Stimulated activated CD4-positive, alpha-beta T cell treated with anti-CD3 and anti-CD28 coated beads, Interleukin-2, amount 100 ng/mL, for 48 hours (primary cell): Measurements from ENCODE around the gene XPR1.
"Not testable (repeated sequence)": the region's sequence is repeated elsewhere in the genome, so short reads cannot be mapped to it uniquely, and the experiment has no call there.

Source experiments
- DNase-seq, 2 donors: peaks; one replicate each; pipeline ENCODE4 v3.0.0-alpha.2; 2020

Gene XPR1

DNA sequence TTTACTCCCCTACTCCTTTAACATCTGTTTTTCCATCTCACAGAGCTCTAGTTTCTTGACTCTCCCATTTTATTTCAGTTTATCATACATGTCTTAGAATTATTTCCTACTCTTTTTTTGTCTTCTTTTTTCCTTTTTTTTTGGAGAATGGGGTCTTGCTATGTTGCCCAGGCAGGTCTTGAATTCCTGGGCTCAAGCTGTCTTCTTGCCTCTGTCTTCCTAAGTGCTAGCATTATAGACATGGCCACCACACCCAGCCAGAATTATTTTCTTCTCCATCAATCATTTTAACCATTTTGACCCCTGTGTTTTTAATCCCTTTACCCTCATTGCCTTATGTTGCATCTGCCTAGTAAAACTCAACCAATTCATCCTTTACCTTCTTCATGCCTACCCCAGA, 157.6 kb downstream of the XPR1 start:
- no peak for DNase-seq

DNA sequence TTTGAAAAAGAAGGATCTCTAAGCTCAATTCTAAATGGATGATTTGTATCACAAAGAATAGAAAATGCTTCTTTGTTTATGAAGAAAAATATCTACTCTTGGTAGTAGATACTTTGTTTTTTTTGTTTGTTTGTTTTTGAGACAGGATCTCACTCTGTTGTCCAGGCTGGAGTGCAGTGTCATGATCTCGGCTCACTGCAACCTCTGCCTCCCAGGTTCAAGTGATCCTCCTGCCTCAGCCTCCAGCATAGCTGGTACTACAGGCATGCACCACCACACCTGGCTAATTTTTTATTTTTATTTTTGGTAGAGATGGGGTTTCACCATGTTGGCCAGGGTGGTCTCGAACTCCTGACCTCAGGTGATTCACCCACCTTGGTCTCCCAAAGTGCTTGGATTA, 159.3 kb downstream of the XPR1 start:
- DNase-seq = not testable (repeated sequence)

DNA sequence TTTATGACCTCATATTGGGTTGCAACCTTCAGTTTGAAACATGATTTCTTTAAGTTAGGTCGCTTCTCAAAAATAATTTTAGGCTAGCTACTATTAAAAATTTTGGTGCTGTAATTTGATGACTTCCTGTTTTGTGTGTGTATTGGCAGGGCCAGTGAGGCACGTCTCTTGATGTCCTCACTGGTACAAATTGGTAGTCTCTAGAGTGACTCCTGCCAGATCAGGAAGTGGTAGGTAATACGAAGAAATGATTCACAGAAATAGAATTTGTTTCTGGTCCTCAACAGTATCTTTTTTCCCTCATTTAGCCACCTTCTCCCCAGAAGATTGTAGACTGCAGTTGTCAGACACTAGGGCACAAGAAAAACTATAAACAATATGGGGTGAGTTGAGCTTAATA, 160.0 kb downstream of the XPR1 start:
- no peak for DNase-seq

DNA sequence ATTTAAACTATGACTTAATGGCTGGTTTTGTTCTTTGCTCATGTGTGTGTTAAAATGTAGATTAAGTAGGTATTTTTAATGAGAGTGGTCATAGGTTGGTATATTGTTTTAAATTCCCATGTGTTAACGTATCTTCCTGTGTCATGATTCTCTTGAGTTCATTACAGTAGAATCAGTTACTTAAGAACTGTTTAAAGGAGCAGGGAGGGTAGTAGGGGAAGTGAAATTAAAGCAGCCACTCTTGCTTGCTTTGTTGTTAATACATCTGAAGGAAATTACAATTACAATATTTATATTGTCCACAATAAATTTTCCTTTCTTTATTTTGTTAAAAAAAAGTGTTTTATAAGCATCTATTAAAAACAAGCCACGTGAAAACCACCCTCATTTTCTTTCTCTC, 161.6 kb downstream of the XPR1 start:
- no peak for DNase-seq

DNA sequence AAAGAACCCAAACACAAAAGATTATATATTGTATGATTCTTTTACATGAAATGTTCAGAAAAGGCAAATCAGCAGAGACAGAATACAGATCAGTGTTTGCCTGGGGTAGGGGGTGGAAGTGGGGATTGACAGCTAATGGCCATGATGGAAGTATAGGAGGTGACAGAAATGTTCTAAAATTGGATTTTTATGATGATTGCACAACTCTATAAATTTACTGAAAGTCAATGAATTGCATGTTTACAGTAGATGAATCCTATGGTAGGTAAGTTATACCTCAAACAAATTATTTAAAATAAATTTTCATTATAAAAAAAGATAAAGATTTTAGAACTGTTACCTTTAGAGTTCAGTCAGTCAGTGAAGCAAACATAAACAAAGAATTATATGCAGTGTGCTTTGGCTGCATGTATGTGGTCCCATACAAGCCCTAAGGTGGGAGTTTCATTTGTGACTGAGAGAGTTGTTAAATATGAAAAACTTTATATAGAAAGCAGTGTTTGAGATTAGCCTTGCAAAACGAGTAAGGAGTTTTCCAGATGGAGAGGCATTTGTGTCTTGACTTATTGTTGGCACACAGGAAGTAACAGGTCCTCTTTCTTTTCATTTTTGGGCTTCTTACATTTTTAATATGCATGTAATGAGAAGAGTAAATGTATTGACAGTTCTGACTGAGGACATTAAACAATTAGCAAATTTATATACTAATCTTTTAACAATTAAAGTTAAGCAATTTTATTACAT, 165.2 kb downstream of the XPR1 start:
- no peak for DNase-seq

DNA sequence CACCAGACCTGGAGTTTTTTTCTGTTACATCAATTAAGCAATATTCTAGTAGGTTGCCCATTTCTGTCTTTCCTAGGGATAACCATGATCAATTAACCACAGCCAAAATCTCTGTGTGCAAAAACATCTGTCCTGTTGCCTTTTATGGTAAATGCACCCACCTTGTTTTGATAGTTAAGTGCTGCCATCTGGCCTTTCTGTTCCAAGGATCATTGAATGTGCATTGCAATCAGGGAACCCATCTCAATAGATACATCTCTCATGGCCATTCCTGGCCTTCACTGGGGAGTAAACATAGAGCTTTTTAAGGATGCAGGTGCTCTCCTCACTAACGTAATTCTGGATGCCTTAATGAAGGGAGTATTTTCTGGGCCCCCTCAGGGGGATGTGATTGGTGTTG, 169.1 kb downstream of the XPR1 start:
- DNase-seq = no peak

DNA sequence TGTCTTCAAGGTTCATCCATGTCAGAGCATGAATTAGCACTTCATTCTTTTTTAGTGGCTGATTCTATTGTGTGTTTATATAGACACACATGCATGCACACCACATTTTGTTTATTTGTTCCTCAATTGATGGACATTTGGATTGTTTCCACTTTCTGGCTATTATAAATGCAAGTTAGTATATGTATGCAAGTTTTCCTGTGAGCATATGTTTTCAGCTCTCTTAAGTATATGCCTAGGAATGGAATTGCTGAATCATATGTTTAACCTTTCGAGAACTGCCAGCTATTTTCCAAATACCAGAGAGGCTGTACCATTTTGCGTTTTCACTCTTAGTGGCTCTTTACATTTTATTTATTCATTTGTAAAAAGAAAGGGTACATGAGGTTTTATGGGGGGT, 171.0 kb downstream of the XPR1 start:
- DNase-seq = no peak

DNA sequence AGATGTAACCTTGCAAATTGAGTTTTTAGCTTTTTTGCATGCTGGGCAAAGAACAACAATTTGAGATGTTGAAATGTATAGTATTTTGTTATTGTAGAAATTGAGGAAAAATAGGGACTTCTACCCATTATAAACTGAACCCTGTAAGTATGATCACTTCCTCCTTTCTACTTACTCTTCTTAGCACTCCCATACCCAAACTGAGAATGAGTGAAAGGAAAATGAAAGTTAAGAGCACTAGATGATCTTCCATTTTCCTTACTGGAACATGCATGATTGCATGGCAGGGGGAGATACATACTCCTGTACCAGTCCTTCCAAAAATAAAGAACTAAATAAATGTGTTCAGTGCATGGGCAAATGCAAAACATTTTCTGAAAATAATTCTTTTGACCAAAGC, 173.5 kb downstream of the XPR1 start:
- DNase-seq = no peak

DNA sequence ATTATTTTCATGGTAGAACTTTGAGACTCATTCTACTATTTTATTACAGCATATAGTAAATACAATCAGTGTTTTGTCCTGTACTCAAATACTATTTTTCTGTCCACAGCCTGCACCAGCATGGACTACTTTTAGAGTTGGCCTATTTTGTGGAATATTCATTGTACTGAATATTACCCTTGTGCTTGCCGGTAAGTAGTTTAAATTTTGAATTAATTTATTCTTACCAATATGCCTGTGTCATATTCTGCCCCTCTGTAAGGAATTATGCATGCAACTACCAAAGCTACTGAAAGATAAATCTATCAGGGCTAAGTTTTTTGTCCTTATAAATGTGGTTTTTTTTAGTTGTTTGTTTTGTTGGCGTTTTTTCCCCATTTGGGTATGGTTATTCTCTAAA, 179.5 kb downstream of the XPR1 start:
- no peak for DNase-seq

DNA sequence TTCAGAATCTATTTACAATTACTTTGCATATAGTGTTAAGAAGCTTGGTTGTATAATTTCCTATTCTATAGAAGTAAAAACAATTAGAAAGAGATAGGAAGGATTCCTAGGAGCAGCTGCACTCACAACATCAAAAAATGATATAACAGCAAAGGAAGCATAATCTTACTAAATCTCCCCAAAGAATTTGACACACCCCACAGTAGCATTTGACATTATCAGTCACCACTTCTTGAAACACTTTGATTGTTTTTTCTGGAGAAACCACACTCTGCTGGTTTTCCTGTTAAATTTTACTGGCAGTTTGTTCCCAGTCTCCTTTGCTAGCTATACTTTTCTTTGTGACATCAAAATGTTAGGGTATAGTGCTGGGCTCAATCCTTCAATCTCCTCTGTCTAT, 180.1 kb downstream of the XPR1 start:
- DNase-seq = no peak

DNA sequence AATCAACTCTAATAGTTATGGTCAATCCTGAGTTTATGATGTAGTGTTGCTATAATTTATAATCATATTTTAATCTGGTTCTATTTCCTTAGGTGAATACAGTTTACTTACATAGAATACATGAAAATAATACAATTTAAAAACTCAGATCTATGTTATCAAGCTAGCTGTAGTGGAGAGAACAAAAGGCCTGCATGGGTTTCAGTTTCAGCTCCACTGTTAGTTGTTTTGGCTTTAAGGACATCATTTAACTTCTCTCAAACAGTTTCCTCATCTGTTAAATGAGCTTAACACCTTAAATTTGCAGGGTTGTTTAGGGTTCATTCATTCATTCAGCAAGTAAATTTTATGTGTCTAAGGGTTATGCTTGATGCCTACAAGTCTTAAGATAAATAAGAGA, 182.4 kb downstream of the XPR1 start:
- no peak for DNase-seq

DNA sequence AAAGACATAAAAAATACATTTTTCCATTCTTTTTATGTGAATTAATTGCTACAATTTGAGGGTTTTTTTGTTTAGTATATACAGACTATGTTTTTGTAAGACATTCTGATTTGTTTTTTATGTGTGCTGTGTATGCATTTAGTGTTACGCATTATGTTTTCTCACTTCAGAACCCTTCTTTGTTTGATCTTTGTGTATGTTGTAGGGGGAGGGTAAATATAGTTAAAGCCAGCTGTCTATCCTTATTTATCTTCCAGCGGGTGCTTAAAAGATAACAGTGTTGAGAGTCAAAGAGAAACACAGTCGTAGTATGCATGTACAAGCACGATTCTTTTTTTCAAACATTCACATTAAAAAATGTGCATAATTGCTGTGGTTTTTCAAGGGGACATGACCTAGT, 183.4 kb downstream of the XPR1 start:
- DNase-seq = no peak

DNA sequence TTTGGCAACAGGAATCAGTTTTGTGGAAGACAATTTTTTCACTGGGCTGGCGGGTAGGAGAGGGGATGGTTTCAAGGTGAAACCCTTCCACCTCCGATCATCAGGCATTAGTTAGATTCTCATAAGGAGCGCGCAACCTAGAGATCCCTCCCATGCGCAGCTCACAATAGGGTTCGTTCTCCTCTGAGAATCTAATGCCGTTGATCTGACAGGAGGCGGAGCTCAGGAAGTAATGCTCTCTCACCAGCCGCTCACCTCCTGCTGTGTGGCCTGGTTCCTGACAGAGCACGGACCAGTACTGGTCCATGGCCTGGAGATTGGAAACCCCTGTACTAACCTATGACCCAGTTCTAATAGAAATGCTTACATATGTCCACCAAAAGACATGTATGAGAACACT, 184.3 kb downstream of the XPR1 start:
- no peak for DNase-seq

DNA sequence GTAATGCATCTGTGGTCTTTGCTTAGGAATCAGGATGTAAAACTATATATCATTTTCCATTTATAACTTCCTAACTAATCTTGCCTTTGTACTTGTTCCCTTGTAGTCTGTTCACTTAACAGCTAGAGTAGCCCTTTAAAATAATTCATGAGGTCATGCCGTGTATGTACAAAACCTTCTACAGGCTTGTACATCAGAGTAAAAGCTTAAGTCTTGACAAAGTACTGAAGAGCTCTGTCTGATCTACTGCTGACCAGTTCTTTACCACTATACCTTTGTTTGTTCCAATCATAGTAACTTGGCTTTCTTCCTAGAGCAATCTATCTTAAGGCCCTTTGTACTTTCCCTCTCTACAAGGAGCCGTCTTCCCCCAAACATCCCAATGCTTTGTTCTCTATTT, 190.1 kb downstream of the XPR1 start:
- no peak for DNase-seq

DNA sequence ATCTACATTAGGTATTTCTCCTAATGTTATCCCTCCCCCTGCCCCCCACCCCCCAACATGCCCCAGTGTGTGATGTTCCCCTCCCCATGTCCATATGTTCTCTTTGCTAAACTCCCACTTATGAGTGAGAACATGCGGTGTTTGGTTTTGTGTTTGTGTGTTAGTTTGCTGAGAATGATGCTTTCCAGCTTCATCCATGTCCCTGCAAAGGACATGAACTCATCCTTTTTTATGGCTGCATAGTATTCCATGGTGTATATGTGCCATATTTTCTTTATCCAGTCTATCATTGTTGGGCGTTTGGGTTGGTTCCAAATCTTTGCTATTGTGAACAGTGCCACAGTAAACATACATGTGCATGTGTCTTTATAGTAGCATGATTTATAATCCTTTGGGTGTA, 199.7 kb downstream of the XPR1 start:
- DNase-seq = not testable (repeated sequence)

DNA sequence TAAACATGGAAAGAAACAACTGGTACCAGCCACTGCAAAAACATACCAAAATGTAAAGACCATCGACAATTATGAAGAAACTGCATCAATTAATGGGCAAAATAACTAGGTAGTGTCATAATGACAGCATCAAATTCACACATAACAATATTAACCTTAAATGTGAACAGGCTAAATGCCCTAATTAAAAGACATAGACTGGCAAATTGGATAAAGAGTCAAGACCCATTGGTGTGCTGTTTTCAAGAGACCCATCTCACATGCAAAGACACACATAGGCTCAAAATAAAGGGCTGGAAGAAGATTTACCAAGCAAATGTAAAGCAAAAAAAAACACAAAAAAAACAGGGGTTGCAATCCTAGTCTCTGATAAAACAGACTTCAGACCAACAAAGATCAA, 201.4 kb downstream of the XPR1 start:
- DNase-seq = not testable (repeated sequence)

DNA sequence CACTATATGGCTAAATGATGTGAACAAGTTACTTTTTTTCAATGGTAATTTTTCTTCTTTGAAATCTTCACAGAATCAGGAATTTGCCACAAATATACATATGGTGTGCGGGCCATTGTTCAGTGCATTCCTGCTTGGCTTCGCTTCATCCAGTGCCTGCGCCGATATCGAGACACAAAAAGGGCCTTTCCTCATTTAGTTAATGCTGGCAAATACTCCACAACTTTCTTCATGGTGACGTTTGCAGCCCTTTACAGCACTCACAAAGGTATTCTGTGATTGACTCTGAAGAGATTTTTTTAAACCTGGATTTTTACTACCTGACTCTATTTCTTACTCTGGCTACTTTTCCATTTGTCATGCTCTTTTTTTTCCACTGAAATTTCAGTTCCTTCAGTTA, 204.6 kb downstream of the XPR1 start:
- DNase-seq = no peak

DNA sequence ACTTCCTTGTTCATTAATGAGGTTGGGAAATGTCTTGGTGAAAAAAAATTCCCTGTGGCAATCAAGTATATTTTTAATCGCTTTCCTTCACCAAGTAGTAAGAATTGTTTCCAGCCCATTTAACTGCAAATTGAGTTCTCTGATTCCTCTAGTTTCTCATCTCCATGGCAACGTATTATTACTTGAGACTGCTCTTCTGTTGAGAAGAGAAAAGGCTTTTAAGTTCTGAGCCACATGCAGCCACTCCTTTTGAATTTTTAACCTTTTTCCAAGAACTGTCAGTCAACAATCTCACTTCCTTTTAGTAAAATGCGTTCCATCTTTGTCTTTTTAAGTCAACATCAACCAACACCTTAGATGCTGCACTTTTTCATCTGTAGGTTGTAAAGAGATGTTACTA, 205.2 kb downstream of the XPR1 start:
- no peak for DNase-seq

DNA sequence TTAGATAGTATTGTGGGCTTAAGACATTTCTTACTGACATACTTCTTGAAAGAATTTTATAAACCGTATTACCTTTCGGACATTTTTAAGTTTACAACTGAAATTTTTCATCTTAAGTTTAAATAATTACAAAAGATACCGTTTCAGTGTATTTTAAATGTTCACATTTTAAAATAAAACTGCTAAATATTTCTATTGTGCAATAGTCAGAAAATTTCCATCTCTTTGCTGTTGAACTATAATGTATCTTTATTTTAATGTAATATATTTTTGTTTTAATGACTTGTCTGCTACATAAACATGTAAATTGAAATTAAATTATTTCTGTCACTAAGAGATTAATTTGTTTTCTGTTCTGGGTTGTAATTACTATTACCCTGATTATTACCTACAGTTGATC, 206.7 kb downstream of the XPR1 start:
- no peak for DNase-seq

DNA sequence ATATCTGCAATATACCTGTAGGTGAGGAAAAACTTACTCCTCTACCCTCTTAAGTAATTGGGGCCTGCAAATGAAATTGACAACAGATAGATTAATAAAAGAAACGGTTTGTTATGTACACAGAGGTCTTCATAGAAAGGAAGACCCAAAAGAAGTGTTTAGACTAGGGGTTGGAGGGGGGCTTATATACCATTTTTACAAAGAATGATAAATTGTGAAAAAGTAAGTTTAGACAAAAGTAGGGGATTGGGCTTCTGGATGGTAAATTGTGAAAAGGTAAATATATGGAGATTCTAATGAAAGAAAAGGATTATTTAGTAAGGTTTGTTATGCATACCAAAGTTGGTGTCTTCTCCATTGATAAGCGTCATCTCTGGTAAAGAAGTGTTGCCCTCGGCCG, 207.7 kb downstream of the XPR1 start:
- DNase-seq = no peak

DNA sequence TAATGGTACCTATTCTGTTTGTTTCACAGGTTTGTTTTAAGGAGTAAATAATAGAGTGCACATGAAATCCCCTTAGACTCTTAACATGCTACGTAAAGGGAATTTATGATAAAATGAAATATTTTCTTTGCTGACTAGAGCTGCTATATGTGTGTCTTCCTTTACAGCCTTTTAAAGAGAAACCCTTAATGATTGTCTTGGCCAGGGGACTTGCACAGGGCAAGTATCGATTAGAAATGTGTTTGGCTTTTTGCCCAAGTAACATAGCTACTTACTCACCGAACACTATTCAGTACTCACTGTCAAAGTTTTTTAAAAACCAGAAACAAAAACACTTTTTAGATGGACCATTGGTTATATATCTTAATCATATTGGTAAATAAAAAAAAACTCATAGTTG, 209.6 kb downstream of the XPR1 start:
- DNase-seq = no peak

DNA sequence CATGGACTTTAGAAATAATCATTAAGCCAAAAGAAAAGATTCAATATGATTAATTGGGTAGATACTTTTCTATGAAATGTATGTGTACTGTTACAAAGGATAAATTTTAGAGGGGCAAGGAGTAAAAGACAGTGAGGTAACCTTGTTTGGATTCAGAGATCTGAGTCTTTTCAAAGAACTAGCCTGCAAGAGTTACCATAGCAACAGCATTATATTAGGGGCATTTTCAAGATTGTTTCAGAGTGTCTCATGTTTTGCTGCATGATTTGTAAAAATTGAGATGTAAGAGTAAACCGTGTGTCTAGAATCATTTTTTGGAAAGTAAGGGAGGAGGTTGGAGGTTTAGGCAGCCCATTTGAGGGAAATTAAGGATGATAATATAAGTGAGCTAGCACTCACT, 210.2 kb downstream of the XPR1 start:
- DNase-seq = no peak

DNA sequence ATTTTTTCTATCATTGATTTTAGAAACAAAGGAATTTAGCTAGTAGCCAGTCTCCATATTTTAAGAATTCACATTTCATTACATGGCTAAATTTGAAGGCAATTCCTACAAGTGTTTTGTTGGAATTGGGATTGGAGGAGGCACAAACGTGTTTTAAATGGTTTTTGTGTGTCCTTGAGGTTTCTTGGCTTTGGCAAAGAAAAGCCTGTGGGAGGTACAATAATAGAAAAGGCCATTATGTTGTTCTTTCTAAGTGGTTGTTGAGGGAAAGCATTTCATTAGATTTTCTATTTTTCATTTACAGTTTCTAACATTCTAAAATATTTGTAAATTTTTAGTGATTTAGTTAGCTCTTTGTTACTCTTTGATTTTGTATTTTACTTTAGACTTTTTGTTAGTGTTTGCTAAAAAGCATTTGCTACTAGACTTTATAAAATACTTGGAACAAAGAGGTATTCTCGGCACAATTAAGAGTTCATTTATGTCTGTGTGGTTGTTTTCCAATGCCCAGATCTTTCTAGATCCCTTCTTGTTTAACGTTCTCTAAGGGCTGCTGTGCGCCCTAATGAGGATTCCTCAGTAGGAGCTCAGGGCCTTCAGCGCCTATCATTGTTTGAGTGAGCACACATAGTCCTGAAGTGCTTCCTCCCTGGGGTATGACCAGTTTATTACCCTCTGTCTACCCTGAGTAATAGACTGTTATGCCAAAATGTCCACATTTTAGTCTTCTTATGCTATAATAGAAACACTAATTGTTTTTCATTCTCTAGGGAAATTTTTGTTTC, 210.9 kb downstream of the XPR1 start:
- DNase-seq = no peak

DNA sequence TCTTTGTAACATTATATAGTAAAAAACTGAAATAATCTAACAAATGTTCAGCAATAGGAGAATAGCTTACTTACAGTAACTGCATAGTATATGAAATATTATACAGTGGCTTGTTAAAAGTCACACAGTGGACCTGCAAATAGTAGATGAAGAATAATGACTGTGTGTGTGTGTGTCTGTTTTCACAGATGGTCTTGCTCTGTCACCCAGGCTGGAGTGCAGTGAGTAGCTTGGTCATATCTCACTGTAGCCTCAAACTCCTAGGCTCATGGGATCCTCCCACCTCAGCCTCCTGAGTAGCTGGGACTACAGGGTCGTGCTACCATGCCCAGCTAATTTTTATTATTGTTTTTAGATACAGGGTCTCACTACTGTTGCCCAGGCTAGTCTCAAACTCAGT, 213.5 kb downstream of the XPR1 start:
- no peak for DNase-seq

DNA sequence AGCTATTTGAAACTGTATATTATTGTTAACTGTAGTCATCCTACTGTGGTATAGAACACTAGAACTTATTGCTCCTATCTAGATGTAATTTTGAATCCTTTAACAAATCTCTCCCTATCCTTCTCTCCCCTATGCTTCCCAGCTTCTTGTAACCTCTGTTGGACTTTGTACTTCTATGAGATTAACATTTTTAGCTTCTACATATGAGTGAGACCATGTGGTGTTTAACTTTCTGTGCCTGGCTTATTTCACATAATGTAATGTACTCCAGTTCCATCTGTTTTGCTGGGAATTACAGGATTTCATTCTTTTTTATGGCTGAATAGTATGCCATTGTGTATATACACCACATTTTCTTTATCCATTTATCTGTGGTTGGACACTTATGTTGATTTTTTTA, 216.4 kb downstream of the XPR1 start:
- DNase-seq = no peak
